GM18909 (cell line): ENCODE measurements around the gene GDF2.

Source experiments
- ATAC-seq: cut with Tn5 transposase; IDR thresholded peaks from one replicate; pipeline ENCODE4 v1.9.1; 2021; ENCODE audit warnings: mild to moderate bottlenecking; ENCODE audit not compliant: unreplicated experiment, poor library complexity

GDF2 gene

DNA sequence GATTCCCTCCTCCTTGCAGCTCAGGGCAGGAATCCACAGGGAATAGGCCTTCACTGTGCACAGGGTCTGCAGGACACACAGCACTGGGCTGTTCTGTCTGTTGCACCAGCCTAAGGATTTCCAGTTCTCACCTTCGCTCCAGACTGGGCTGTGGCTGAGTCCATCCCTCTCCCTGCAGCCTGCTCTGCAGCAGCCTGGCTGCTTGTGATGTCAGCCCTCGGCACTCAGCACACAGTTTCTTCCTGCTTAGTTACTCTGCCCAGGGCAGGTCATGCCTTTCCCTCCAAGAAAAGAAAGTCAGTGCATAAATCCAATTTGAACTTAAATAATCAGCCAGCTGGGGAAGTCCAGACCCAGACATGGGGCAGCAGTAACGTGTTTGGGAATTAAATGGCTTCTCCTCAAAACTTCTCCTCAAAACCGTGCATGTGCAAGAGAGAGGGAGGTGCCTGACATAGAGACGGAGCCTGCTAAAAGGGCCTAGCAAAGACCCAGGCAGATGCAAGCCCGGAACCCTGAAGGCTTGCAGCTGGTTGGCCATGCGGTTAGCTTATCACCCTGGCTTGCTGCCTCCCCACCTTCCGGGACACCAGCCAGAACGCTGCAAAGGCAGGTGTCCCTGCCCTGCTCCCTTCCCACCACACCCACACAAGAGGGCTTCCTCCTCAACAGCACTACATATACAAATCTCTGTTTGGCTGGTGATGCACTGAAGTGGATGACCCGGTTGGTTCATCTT lies 10.9 kb upstream of the GDF2 start:
- ATAC-seq, result peak; percentile 10

DNA sequence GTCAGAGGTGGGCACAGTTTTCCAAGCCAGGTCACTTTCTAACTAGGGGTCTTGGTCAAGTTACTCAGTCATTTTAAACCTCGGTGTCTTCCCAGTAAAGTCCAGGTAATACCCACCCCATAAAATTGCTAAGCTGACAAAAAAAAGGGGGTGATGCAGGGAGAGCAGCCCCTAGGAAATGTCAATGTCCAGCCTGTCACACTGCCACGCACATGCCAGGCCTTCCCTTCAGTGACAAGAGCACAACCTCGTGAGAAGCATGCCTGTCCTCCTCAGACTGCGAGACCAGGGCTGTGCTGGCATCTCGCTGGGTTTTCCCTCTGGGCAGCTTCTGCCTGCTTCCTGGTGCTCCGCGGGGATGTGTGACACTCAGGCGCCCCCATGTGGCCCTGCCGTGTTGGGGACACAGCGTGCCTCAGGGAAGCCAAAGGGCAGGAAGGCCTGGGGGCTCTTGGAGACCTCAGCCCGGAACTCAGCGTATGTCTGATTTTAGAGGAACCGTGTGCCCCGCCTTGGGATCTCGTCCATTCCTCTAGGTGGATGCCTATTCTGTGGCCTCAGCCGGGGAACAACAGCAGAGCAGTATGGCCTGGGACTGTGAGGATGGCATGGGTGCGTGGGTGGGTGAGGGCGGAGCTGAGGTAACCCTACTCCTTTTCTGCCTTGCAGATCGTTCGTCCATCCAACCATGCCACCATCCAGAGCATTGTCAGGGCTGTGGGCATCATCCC lies 10.2 kb upstream of the GDF2 start:
- peak; percentile 72 for ATAC-seq

DNA sequence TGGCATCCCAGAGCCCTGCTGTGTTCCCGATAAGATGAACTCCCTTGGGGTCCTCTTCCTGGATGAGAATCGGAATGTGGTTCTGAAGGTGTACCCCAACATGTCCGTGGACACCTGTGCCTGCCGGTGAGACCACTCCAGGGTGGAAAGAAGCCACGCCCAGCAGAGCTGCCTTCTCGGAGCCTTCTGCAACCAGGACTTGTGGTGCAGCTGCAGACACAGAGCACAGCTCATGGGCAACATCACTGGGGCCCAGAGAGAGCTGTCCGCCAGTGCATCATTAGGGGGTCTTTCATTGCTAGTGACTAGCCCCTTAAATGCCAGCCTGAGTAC lies 9.6 kb upstream of the GDF2 start:
- ATAC-seq, result no peak

DNA sequence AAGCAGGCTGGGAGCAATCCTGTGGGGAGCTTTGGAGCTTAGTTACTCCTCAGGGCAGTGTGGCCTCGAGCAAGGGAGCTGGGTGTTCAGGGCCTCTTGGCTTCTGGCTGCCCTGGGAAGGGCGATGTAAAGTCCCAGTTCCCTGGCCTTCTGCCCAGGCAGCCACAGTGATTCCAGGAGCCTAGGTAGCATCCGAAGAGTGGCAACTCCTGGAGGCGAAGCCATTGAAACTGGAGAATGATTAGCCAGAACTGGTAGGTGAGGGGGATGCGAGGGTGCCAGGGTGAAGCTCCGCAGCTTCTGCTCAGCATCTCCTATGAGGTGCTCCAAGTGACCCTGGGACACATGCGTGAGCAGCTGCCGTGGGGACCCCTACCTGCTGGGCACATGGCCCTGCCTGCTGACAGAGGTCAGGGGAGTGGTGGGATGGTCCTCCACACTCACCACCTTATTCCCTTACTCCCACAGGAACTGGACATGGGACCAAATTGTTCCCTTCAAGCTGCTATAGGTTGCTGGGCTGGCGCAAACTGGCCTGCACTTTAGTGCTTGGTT lies 7.8 kb upstream of the GDF2 start:
- no peak for ATAC-seq

DNA sequence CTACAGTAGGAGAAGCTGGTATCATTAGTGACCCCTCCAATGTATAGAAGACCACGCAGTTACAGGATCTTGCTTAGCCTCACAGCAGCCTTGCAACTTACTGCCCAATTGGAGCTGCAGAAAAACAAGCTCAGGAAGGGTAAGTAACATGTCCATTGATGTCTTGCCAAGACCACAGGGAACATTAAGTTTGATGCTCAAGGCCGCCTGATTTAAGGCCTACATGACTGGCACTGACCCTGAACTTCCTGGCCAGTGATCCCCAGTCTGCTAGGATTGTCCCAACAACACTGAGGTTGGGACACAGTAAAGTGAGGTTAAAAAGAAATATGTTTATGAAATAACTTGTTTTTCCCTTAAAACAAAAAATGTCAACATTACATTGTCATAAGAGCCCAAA lies 6.8 kb upstream of the GDF2 start:
- no peak for ATAC-seq

DNA sequence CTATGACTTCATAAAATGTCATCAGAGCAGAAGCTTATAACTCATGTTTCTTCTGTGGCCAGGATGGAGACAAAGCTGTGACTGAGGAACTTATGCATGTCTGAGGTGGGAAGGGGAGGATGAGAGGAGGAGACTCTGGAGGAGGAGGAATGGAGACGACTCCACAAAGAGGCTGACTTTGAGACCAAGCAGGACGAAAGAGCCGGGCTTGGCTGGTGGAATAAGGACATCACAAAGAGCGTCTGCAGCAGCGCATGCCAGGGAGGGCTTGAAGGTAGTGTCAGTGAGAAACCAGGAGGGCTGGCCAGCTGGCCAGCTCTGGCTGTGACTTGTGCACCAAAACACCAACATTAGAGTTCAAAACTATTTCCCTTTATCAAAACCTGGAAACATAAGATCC lies 6.1 kb upstream of the GDF2 start:
- ATAC-seq, result no peak

DNA sequence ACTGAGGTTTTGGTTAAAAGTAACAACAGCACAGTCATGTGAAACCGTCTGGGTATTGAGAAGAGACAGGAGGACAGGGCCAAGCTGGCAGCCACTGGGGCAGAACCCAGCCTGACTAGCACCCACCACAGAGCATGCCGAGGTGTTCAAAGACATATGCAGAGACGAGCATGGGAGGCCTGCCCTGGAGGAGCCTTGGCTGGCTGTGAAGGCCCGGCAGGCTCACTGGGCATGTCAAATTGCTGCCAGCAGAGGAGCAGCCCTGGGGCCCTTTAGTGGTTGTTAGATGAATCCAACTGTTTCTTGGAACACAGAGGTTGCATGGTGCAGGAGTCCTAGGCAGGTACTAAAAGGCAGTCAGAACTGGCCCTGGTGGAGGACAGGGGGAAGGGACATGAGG lies 5.0 kb upstream of the GDF2 start:
- ATAC-seq, result no peak

DNA sequence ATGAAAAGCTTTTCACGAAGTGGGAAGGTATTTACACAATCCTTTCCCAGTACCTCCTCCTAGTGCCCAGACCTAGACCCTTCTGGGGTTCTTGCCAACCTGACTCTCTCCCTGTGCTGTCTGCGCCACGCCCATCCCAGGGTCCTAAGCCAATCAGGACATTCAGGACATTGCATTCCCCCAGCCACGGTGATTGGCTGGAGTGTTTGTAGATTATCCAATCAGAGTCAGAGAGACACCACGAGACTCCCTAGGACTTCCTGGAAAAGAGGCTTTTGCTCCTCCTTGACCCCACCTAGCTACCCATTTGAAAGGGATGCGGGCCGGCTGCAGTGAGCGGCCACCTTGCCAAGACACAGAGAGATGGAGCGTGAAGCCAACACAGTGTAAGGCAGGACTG lies 3.5 kb upstream of the GDF2 start:
- ATAC-seq, result no peak

DNA sequence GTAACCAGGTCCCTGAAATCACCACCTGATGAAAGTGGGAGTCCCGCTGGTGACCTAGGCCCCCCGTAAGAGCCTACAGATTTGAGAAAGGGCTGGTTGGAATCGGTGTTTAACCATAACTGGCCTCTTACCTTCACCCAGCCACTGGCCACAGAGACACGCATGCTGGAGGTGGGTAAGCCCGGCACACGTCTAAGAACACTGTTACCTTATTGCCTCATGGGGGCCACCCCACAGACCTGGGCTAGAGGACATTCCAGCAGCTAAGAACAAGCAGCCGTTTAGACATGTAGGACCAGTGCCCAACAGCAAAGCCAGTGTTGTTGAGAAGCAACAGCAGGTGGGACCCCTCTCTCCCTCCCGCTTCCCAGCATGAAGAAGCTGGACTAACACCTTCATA lies 2.5 kb upstream of the GDF2 start:
- no peak for ATAC-seq

DNA sequence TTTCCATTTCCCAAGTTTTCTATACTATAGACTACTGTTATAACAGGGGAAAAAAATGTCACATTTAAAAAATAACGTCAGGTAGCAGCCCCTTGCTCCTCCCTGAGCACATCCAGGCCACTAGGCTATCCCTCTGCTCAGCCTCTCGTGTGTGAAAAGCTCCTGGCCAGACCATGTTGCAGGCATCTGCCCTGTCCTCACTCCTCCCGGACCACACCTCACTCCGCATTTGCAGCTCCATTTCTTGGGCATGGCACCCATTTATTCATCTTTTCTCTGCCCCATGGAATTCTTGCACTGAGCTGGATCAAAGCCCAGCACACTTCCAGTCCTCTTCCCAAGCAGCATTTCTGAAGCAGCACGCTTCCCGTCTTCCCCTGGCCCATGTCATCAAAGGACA lies 1.4 kb upstream of the GDF2 start:
- no peak for ATAC-seq

DNA sequence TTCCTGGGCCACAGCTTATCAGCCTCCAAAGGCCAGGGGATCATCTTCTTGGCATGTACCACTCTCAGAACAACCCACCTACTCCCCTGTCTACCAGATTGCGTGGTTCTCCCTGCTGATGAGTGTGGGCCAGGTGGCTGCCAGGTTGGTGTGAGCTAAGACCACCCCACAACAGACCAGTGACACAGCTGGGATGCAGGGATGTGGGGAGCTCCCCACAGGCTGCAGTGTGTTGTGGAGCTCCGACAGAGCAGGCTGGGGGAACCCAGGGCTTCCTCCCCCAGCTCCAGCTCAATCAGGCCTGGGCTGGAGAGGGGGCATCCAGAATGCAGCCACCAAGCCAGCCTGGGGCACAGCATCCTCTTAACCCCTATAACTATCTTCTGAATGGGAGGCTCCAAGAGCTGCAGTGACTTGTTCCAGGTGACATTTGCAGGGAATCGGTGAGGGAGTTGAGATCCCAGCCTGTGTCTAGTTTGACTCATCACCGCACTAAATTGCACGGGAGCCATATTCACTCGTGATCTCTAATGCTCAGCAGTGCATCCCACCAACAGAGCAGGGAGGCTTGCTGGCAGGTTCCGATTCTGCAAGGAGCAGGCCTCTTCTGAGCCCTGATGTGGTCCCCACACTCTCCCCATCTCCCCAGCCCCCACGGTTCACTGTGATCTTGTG lies 596 bp upstream of the GDF2 start:
- ATAC-seq, result no peak

DNA sequence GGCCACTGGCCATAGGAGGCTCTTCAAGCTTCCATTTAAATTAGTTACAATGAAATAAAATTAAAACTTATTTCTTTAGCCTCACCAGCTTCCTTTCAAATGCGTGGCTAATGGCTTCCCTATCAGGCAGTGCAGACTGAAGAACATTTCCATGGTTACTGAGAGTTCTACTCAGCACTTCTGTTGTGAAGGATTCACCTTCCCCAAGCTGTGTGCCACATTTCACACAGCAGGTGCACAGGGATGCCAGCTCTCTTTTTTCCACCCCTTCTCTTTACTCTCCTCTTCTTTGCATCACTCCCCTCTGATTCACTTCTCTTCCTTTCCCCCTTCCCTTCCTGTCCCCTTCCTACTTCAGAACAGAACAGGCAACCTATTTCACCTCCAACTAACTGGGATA lies 833 bp downstream of the GDF2 start:
- no peak for ATAC-seq

DNA sequence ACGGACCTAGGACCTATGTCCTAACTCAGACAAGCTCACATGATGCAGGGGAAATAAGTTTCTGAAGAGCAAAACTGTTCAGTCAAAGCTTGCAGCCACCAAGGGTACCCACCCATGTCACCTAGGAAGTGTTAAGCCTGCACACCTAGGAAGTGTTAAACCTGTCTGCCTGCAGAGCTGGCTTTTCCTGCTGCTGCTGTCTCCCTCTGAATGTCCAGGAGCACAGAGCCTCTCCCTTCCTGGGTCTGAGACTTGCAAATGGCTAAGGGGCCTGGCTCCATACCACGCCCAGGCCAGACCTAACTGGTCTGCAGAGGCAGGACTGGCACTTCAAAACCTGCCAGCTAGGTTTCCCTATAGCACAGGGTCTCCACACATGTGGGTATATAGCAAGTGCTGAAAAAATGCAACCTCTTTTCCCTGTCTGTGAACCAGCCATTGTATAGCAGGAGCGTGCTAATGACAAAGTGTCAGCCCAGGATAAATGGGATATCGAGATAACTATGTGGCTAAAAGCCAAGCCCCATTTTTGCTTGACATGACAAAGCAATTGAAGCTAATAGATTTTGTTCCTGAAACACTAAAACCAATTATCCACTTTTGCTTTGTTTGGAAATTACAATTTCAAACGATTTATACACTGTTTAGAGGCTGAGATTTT lies 1.5 kb downstream of the GDF2 start:
- no peak for ATAC-seq

DNA sequence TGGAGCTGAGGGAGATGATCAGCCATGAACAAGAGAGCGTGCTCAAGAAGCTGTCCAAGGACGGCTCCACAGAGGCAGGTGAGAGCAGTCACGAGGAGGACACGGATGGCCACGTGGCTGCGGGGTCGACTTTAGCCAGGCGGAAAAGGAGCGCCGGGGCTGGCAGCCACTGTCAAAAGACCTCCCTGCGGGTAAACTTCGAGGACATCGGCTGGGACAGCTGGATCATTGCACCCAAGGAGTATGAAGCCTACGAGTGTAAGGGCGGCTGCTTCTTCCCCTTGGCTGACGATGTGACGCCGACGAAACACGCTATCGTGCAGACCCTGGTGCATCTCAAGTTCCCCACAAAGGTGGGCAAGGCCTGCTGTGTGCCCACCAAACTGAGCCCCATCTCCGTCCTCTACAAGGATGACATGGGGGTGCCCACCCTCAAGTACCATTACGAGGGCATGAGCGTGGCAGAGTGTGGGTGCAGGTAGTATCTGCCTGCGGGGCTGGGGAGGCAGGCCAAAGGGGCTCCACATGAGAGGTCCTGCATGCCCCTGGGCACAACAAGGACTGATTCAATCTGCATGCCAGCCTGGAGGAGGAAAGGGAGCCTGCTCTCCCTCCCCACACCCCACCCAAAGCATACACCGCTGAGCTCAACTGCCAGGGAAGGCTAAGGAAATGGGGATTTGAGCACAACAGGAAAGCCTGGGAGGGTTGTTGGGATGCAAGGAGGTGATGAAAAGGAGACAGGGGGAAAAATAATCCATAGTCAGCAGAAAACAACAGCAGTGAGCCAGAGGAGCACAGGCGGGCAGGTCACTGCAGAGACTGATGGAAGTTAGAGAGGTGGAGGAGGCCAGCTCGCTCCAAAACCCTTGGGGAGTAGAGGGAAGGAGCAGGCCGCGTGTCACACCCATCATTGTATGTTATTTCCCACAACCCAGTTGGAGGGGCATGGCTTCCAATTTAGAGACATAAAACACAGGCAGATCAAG lies 3.3 kb downstream of the GDF2 start:
- ATAC-seq, result no peak

DNA sequence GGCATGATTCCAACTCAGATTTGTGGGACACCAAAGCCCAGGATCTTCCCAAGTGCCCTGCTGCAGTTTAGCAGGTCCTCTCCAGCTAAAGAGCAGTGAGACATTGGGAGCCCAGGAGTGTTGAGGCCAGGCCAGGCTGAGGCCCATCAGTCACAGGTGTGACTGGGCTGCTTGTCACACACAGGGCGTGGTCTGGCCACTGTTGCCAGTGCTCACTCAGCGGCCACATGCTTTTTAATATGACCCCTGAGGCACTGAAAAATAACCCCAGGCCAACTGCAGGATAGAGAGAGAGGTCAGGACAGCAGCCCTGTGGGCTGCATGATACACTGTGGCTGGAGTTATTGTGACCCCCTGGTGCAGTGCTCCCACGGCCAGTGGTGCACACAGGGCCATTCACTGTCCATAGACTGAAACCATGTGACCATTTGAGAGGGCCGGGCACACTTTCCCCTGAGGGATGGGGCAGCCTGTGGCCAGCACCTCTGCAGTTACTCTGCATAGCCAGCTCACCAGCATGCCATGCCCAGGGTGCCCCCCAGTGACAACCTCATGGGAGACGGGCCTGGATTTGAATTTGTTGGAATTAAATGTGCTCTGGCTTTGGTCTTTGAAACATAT lies 4.2 kb downstream of the GDF2 start:
- no peak for ATAC-seq

DNA sequence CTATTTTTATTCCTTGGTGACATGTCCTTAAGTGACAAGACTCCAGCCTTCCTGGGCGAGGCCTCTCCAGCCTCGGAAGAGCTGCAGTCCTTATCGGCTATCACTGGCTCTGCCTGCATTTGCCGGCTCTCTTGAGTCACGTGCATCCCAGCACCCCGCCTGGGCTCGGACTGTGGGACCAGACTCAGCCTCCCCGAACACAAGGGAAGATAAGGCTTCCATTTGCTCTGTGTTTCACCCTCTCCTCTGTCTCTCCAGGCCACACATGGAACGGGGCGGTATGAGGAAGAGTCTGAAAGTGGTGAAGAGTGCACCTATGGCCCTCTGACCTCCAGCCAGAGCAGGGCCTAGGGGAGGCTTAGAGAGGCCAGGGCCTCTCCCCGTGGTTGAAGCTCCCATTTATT lies 4.7 kb downstream of the GDF2 start:
- ATAC-seq, result no peak

DNA sequence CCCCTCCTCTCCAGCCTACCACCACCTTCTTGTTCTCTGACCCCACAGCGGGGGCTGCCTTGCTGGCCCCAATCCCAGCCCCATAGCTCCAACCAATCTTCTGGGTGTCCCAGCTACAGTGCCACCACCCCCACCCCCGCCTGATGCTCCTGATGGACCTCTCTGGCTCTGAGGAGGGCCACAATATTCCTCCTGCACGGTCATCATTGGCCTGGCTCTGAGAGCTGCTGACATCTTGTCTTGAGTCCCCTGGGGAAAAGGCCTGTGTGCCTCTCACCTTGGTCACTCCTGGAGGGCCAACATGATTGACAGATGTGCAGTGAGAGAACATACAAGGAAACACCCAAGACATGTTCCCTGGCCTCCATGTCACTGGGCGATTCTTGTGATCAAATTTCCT lies 7.6 kb downstream of the GDF2 start:
- ATAC-seq, result no peak

DNA sequence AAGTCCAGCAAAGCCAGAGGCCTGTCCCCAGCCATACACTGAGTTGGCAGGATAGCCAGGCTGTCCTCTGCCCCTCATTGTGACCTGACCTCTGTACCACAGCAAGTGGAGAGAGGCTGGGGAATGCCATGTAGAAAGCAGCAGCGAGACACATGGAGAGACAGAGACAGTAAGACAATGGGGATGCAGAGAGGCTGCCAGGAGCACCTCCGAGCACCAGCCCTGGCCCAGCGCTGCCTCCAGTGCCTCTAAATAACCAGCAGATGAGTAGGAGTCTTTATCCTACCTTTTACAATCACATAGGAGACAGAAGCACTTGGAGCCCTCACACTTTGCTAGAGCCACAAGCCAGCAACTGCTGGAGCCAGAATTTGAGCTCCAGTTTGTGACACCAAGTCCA lies 8.1 kb downstream of the GDF2 start:
- ATAC-seq, result no peak

DNA sequence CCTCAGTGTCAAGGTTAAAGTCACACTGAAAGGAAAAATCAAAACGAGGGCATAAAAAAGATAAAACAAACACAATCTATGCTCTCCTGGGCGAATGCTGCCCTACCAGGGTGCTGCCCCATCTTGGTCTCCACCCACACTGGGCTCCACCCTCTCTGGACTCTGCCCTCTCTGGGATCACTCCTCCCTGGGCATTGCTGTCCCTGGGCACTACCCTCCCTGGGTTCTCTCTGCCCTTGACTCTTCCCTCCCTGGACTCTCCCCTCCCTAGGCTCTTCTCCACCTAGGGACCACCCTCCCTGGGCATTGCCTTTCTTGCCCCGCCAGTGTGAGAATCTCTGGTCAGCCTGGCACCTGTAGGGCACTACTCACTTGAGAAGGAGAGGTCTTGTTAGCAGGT lies 8.6 kb downstream of the GDF2 start:
- ATAC-seq, result no peak
